Measurements from ENCODE around the gene GPRC5B.

Gene GPRC5B, protein sequence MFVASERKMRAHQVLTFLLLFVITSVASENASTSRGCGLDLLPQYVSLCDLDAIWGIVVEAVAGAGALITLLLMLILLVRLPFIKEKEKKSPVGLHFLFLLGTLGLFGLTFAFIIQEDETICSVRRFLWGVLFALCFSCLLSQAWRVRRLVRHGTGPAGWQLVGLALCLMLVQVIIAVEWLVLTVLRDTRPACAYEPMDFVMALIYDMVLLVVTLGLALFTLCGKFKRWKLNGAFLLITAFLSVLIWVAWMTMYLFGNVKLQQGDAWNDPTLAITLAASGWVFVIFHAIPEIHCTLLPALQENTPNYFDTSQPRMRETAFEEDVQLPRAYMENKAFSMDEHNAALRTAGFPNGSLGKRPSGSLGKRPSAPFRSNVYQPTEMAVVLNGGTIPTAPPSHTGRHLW

DNA sequence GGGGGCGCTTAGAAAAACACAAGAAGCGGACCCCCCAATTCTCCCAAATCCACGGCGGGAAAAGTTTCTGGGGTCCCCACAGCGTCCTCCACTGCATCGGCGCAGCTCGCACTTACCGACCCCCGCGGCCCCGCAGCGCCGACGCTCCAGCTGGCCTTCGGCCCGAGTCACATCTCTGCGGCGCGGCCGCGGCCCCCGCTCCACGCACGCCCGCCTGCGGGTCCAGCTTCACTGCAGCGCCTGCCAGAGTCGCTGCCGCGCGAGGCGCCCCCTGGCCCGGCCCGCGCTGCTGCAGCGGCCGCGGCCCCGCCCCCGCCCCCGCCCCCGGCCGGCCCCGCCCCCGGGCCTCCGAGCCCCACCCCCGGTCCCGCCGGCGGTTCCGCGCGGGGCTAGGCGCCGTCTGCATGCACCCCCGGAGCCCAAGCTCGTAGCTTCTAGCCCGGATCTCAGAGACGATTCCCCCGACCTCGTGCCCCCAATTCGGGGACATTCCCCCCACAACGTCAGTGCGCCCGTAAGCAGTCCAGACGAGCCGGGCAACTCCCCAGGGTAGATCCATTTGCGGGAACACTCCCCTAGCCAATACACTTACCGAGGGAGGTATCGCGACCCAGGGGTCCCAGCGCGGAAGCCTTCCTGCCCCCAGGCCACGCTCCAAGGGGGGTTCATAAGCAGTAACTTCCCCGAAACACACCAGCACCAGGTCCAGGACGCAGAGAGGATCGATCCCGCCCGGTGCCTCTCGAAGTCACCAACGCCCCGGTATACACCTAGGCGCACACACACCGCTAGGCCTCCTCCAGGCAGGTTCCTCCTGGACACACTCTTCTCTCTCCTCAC lies at the start of gene GPRC5B:
TSS of gene GPRC5B (minus strand) at position 238 of the 840 bp plus-strand sequence. CDS start 12,003 bp downstream, outside the sequence.
- peak; percentile 19 for DNase-seq

- DNase-seq = no peak
Measured at GRCh38 chr16:19933740-19934139, 49.1 kb upstream of the GPRC5B start.

- DNase-seq = no peak
Measured at GRCh38 chr16:19929062-19929511, 44.4 kb upstream of the GPRC5B start.

DNA sequence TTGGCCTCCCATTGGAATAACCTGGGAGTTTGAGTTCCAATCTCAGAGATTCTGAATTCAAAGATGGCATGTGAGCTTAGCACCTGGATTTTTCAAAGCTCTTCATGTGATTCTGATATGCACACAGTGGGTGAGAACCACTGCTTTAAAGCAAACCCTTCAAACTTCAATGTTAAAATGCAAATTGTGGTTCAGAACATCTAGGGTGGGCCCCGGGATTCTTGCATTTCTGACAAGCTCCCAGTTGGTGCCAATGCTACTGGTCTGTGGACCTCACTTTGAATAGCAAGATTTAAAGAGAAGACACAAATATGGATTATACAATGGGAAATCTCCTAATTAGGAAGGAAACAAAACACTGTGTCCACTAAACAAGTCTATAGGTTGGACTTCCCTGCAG lies 43.8 kb upstream of the GPRC5B start:
- DNase-seq = no peak

- no peak for DNase-seq
Measured at GRCh38 chr16:19926449-19927390, 42.1 kb upstream of the GPRC5B start.

GRCh38 chr16:19923396-19923795 lies 38.7 kb upstream of the GPRC5B start:
- DNase-seq = no peak

- no peak for DNase-seq
Measured at GRCh38 chr16:19919142-19919541, 34.5 kb upstream of the GPRC5B start.

- DNase-seq = no peak
Measured at GRCh38 chr16:19916064-19916463, 31.4 kb upstream of the GPRC5B start.

DNA sequence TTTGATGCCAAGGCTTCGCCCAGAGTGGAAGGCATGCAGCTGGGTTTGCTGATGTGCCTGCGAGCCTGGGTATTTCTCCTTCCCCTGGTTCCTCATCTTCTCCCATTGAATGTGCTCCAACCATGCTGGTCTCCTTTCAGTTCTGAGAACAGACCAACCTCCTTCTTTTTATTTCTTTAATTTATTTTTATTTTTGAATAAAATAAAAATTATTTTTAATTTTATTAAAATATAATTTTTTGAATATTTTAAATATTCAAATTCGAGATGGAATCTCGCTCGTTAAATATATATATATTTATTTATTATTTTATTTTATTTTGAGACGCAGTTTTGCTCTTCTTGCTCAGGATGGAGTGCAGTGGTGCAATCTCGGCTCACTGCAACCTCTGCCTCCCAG lies 30.2 kb upstream of the GPRC5B start:
- DNase-seq = no peak

DNA sequence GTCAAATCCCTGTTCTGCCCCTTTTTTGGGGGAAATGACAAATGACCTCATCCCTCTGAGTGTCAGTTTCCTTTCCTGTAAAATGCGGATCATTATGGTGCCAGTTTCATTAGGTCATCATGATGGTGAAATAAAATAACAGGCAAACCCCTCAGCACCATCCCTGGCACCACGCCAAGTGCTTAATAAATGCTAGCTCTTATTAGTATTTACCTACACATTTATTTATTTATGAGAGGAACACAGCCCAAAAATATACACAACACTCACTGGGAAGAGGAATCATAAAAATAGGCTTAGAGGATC lies 28.6 kb upstream of the GPRC5B start:
- no peak for DNase-seq

DNA sequence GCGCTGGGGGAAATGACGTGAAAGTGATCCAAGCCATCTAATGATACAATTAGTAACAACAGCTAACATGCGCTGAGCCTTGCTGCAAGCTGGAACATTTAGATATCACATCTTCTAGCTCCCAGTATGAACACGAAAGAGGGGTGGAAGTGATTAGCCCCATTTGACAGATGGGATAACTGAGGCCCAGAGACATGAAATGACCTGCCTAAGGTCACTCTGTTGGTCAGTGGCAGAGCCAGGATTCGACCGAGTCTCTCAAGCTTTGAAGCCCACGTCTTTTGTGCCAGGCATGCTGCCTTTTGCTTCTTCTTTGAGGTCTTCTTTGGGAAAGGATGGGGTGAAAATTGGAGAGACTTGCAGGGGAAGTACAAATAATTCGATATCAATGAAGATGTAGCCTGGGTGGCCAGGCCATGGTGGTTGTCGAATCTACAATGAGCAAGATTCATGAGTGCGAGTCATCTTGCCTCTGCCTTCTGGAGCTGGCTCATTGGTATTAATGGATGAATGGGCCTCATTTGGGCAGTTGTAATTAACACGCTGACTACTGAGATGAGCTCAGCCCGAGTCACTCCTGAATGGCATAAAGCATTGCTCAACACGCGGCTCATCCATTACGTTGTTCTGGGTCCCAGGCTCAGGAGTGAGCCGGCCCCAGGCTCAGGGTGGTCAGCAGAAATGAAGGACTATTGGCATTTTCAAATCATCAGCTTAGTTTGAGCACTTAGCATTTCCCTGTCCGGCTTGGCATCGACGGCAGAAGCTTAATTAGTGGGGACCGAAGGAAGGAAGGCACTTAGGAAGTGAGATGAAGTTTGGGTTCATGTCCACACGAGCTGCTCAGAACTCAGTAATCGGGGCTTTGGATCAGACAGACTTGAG lies 28.0 kb upstream of the GPRC5B start:
- no peak for DNase-seq

- no peak for DNase-seq
Measured at GRCh38 chr16:19911747-19912454, 27.3 kb upstream of the GPRC5B start.

DNA sequence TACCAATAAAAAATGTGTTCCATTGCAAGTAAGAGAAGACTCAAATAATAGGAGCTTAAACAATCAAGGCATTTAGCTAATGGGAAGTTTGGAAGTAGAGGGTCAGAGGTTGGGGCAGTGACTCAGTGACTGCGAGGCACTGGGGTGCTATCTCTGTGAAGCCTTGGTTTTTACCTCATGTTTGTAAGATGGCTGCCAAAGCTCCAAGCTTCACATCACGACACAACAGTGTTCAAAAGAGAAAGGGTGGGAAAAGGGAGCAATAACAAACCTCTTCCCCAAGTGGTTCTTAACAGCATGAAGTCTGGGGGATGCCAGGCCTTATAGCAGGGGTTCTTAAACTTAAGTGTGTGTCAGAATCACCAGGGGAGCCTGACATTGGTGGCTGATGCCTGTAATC lies 26.6 kb upstream of the GPRC5B start:
- DNase-seq = no peak

DNA sequence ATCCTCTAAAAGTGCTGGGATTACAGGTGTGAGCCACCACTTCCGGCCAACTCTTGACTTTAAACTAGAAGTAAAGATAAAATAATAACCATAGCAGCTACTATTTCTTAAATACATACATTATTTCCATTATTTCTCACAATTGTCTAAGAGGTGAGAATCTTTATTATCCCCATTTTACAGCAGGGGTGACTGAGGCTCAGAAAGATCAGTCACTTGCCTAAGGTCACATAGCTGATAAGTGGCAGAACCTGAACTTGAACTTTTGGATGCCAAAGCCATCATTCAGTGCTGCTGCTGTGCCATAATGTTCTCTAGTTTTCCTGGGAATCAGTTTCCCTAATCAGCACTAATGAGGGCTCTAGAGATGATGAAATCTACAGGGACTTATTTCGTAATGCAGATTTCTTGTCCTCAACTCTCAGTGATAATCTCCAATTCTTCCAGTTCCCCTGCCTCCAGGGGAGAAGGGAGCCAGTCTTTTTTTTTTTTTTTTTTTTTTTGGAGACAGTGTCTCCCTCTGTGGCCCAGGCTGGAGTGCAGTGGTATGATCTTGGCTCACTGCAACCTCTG lies 25.2 kb upstream of the GPRC5B start:
- no peak for DNase-seq

- no peak for DNase-seq
Measured at GRCh38 chr16:19908921-19909320, 24.3 kb upstream of the GPRC5B start.

- DNase-seq = peak; percentile 71
Measured at GRCh38 chr16:19907161-19907992, 22.7 kb upstream of the GPRC5B start.

DNA sequence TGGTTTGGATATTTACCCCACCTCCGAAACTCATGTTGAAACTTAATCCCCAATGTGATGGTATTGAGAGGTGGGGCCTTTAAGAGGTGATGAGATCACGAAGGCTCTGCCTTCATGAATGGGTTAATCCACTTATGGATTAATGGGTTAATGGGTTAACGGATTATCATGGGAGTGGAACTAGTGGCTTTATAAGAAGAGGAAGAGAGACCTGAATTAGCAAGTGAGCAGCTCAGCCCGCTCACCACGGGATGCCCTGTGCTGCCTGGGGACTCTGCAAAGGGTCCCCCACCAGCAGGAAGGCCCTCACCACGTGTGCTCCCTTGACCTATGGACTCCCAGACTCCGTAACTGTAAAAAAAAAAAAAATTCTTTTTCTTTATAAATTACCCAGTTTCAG lies 16.5 kb upstream of the GPRC5B start:
- DNase-seq = no peak

GRCh38 chr16:19899605-19899955 lies 14.9 kb upstream of the GPRC5B start:
- no peak for DNase-seq

DNA sequence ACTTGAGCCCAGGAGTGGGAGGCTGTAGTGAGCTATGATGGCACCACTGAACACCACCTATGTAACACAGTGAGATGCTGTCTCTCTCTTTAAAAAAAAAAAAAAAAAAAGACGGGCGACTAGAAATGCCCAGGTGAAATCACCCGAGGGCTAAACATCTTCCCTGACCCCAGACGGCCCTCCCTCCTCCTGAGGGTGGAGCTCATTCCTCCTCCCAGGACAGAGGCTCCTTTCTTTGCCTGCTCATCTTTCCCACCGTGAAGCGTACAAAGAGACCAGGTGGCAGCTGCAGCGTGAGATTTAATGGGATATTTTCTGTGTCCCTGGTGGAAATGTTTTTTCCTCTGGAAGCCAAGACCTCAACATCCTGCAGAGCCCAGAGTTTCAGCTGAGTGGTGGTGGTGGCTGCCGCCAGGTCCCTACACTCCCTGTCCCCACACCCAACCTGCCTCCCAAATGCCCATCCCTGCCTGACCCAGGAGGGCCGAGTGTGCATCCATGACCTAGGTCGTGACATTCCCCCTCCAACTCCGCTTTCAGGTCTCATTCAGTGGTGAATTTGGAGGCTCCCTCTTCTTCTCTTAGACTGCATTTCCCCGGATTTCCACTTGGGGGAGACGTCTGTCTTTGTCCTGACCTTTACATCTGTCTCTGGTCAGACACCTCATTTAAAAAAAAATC lies 14.4 kb upstream of the GPRC5B start:
- peak; percentile 43 for DNase-seq

Measured in CD4-positive, alpha-beta T cell treated with Interleukin-4 for 4 hours (primary cell).